ENCODE data around the gene CYTH1. TPM values are rescaled to one million over a fixed set of nuclear protein-coding genes. Genes with fewer than 3 reads are reported as not detected.

Gene CYTH1
- total RNA-seq, 1 experiment from 2014 or later: 46.7 TPM

DNA sequence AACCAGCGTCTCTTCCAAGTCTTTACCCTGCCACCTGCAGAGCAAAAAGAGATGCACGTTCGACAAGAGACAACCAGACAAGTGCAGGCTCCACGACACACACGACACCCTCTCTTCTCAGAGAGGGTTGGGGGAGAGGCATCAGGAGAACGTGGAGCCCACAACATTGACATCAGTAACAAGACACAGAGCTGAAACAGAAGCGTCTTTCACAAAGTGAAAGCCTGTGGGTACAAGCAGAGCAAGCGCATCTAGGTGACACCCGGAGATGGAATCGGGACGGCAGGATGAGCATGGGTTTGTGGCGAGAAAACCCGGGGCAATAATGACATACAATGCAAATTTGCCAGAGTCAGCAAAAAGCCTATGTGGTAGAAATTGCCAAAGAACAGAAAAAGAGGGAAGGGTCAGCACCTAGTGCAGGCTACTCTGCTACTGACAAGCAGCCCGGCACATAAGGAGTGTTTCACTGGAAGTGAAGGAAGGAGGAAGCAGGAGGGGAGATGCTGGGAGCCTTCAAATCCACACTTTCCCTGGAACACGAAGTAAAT, 89.5 kb downstream of the CYTH1 start:
- ATAC-seq: no peak
- in situ Hi-C loops (cut with HindIII; ENCODE audit: low pct_unique_long_range_greater_than_20kb, low sequenced_read_pairs): no loop called here

DNA sequence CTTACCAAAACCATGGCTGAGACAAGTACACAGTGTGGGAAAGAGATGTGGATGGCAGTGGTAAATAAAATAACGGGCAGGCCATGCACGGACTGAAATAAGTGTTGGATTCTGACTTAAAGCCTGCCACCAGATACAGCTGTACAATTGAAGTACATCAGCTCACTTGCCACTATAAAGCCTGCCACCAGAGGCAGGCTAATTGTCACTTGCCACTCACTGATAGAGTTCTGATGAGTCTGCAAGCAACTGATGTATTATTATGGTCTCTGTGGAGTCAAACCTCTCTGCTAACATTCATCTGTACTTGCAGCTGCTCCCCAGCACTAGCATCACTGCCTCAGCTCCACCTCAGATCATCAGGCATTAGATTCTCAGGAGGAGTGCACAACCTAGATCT, 93.0 kb downstream of the CYTH1 start:
- ATAC-seq: no peak
- no peaks in the 10 kb centered on the region for H3K4me1 ChIP-seq (ENCODE audit: control insufficient read depth, insufficient read depth, low read length)
- no TSS peak for BruUV-seq (replicated peaks)

More for the DNA sequence above, 89.5 kb downstream of the CYTH1 start:
- no peak overlapping the region for H3K27ac ChIP-seq (ENCODE audit: low read length)
- TF ChIP-seq SIN3A (IDR thresholded peaks at IDR 0.05; ENCODE audit: borderline replicate concordance, insufficient read depth, low read depth, low read length) (no peak), REST (IDR thresholded peaks at IDR 0.05; ENCODE audit: insufficient read depth in 1 of 2, low read depth in 2 of 2, low read length in 1 of 2) (no peak), CTCF (IDR thresholded peaks at IDR 0.05) (no peak), POLR2AphosphoS5 (IDR thresholded peaks at IDR 0.05; ENCODE audit: low read depth, low read length) (no peak), TCF7L2 (IDR thresholded peaks at IDR 0.05; ENCODE audit: low read depth, low read length) (no peak)
- H3K36me3 ChIP-seq (ENCODE audit: control insufficient read depth, insufficient read depth, low read length): no peaks in the 10 kb centered on the region; the same call in none of the 2 replicates
- no peaks in the 10 kb centered on the region for H3K27me3 ChIP-seq (ENCODE audit: control insufficient read depth, insufficient read depth, low read length)
- H3K4me3 ChIP-seq (ENCODE audit: low read depth in 2 of 2, low read length in 2 of 2): no peak overlapping the region
- ChIA-PET POLR2A (no interaction called here), CTCF (no interaction called here)
- intact Hi-C loops (cut with micrococcal nuclease; ENCODE audit: unreplicated experiment): no loop called here
- H3K4me1 ChIP-seq (ENCODE audit: control insufficient read depth, insufficient read depth, low read length): no peaks in the 10 kb centered on the region
- DNase-seq (ENCODE audit: low read depth, low spot score): no peak
- H3K9me3 ChIP-seq (ENCODE audit: control insufficient read depth, insufficient read depth, low read depth, low read length): no peaks in the 10 kb centered on the region
- BruUV-seq (replicated peaks): no TSS peak

More for the DNA sequence above, 93.0 kb downstream of the CYTH1 start:
- intact Hi-C loops (cut with micrococcal nuclease; ENCODE audit: unreplicated experiment) (no loop called here), in situ Hi-C loops (cut with HindIII; ENCODE audit: low pct_unique_long_range_greater_than_20kb, low sequenced_read_pairs) (no loop called here)
- TF ChIP-seq POLR2AphosphoS5 (IDR thresholded peaks at IDR 0.05; ENCODE audit: low read depth, low read length) (no peak), SIN3A (IDR thresholded peaks at IDR 0.05; ENCODE audit: borderline replicate concordance, insufficient read depth, low read depth, low read length) (no peak), TCF7L2 (IDR thresholded peaks at IDR 0.05; ENCODE audit: low read depth, low read length) (no peak), CTCF (IDR thresholded peaks at IDR 0.05) (no peak; the same call in 1 of the 2 replicates), REST (IDR thresholded peaks at IDR 0.05; ENCODE audit: insufficient read depth in 1 of 2, low read depth in 2 of 2, low read length in 1 of 2) (no peak)
- DNase-seq (ENCODE audit: low read depth, low spot score): no peak
- H3K36me3 ChIP-seq (ENCODE audit: control insufficient read depth, insufficient read depth, low read length): no peaks in the 10 kb centered on the region; the same call in 1 of the 2 replicates
- ChIA-PET POLR2A (no interaction called here), CTCF (no interaction called here)
- no peak overlapping the region for H3K4me3 ChIP-seq (ENCODE audit: low read depth in 2 of 2, low read length in 2 of 2)
- no peak overlapping the region for H3K27ac ChIP-seq (ENCODE audit: low read length)
- H3K9me3 ChIP-seq (ENCODE audit: control insufficient read depth, insufficient read depth, low read depth, low read length): no peaks in the 10 kb centered on the region
- H3K27me3 ChIP-seq (ENCODE audit: control insufficient read depth, insufficient read depth, low read length): no peaks in the 10 kb centered on the region
